Karpas-422 (cell line): Measurements from ENCODE around the gene ERVK3-1. TPM values are rescaled to one million over a fixed set of nuclear protein-coding genes. Genes with fewer than 3 reads are reported as not detected.
"Not testable (repeated sequence)": the region's sequence is repeated elsewhere in the genome, so short reads cannot be mapped to it uniquely, and the experiment has no call there.

Source experiments
- DNase-seq: peaks from one replicate; pipeline ENCODE4 v3.0.0-alpha.2; 2015
- H2AFZ ChIP-seq: fragments of 200-600 bp; sonication (generic); 2 replicates; pipeline ENCODE4 v1.6.1; 2014; ENCODE audit warnings: antibody characterized with exemption, low read length, mixed read lengths
- H3K27ac ChIP-seq: fragments of 200-600 bp; sonication (generic); 2 replicates; pipeline ENCODE4 v1.5.1; 2014; ENCODE audit warnings: mild to moderate bottlenecking, low read length, moderate library complexity
- H3K27me3 ChIP-seq: fragments of 200-600 bp; sonication (generic); 2 replicates; pipeline ENCODE4 v1.6.1; 2014; ENCODE audit warnings: low read length, mixed read lengths
- H3K36me3 ChIP-seq: fragments of 200-600 bp; sonication (generic); 2 replicates; pipeline ENCODE4 v1.6.1; 2014; ENCODE audit warnings: low read length, mixed read lengths; ENCODE audit not compliant: insufficient read depth
- H3K4me1 ChIP-seq: fragments of 200-600 bp; sonication (generic); 2 replicates; pipeline ENCODE4 v1.6.1; 2014; ENCODE audit warnings: mild to moderate bottlenecking, low read length, mixed read lengths
- H3K4me2 ChIP-seq: fragments of 200-600 bp; sonication (generic); 2 replicates; pipeline ENCODE4 v1.6.1; 2014; ENCODE audit warnings: low read length, low read depth, mild to moderate bottlenecking; ENCODE audit not compliant: poor library complexity, severe bottlenecking
- H3K4me3 ChIP-seq: fragments of 200-600 bp; sonication (generic); 2 replicates; pipeline ENCODE4 v1.5.1; 2014; ENCODE audit warnings: mild to moderate bottlenecking, antibody characterized with exemption, low read length, mixed read lengths
- H3K79me2 ChIP-seq: fragments of 200-600 bp; sonication (generic); 2 replicates; pipeline ENCODE4 v1.6.1; 2014; ENCODE audit warnings: mild to moderate bottlenecking, low read length, mixed read lengths
- H3K9ac ChIP-seq: fragments of 200-600 bp; sonication (generic); 2 replicates; pipeline ENCODE4 v1.6.0; 2014; ENCODE audit warnings: low read length
- H3K9me2 ChIP-seq: fragments of 200-600 bp; sonication (generic), shearing (Covaris generic); replicated peaks from 2 replicates; pipeline ENCODE4 v1.6.0; 2014; ENCODE audit warnings: mild to moderate bottlenecking, low read length, moderate library complexity; ENCODE audit not compliant: insufficient read depth
- H3K9me3 ChIP-seq: fragments of 300-700, 200-600 bp; sonication (generic); 2 replicates; pipeline ENCODE4 v1.6.1; 2014; ENCODE audit warnings: low read length, mixed read lengths
- H4K20me1 ChIP-seq: fragments of 200-600 bp; sonication (generic); 2 replicates; pipeline ENCODE4 v1.6.1; 2014; ENCODE audit warnings: mild to moderate bottlenecking, antibody characterized with exemption, low read length, low read depth; ENCODE audit not compliant: insufficient read depth
- total RNA-seq: library from RNA; depleted of rRNA; stranded (reverse); fragments of >200 nt; shearing (Covaris generic); gene quantifications from 2 replicates; pipeline ENCODE4 v1.2.3, GENCODE V29; 2014; ENCODE audit warnings: low replicate concordance

The ERVK3-1 gene
- total RNA-seq, 1 experiment from 2014 or later, result 94.2 TPM

GRCh38 chr19:58338336-58338735, 33.2 kb downstream of the ERVK3-1 start:
- H4K20me1 ChIP-seq, result no peaks in the 10 kb centered on the region
- no peak overlapping the region for H3K27ac ChIP-seq
- H2AFZ ChIP-seq, result no peak overlapping the region
- no peaks in the 10 kb centered on the region for H3K4me1 ChIP-seq
- no peak overlapping the region for H3K9ac ChIP-seq
- H3K9me3 ChIP-seq, result no peaks in the 10 kb centered on the region
- H3K36me3 ChIP-seq, result peaks cover 23% of the 10 kb centered on the region
- no peaks in the 10 kb centered on the region for H3K9me2 ChIP-seq
- H3K4me3 ChIP-seq, result no peak overlapping the region
- H3K27me3 ChIP-seq, result no peaks in the 10 kb centered on the region
- no peak for DNase-seq
- peaks cover 3% of the 10 kb centered on the region; the same call in 1 of the 2 replicates for H3K79me2 ChIP-seq
- H3K4me2 ChIP-seq, result no peak overlapping the region

- H3K4me2 ChIP-seq, result no peak overlapping the region
Measured at GRCh38 chr19:58338825-58339558, 33.8 kb downstream of the ERVK3-1 start.

GRCh38 chr19:58345558-58345957, 40.4 kb downstream of the ERVK3-1 start:
- Histone ChIP-seq H3K9me3 (no peaks in the 10 kb centered on the region), H2AFZ (no peak overlapping the region), H3K27me3 (no peaks in the 10 kb centered on the region), H3K9me2 (no peaks in the 10 kb centered on the region), H3K4me2 (no peak overlapping the region), H4K20me1 (no peaks in the 10 kb centered on the region), H3K79me2 (peaks cover 32% of the 10 kb centered on the region), H3K4me1 (peaks cover 22% of the 10 kb centered on the region), H3K27ac (no peak overlapping the region), H3K4me3 (no peak overlapping the region), H3K36me3 (no peaks in the 10 kb centered on the region), H3K9ac (no peak overlapping the region)
- DNase-seq, result no peak

More at GRCh38 chr19:58338825-58339558, 33.8 kb downstream of the ERVK3-1 start:
- H3K4me3 ChIP-seq, result no peak overlapping the region
- no peaks in the 10 kb centered on the region for H3K27me3 ChIP-seq
- H2AFZ ChIP-seq, result no peak overlapping the region
- no peaks in the 10 kb centered on the region for H3K9me3 ChIP-seq
- no peak overlapping the region for H3K9ac ChIP-seq
- 0 out of 2 replicates have a peak, but pooled peaks cover under 1% of the 10 kb centered on the region for H3K79me2 ChIP-seq
- no peaks in the 10 kb centered on the region for H3K9me2 ChIP-seq
- H3K27ac ChIP-seq, result no peak overlapping the region
- no peaks in the 10 kb centered on the region for H4K20me1 ChIP-seq
- H3K36me3 ChIP-seq, result peaks cover 23% of the 10 kb centered on the region
- DNase-seq, result no peak
- H3K4me1 ChIP-seq, result no peaks in the 10 kb centered on the region

- peaks cover 38% of the 10 kb centered on the region for H3K79me2 ChIP-seq
- no peaks in the 10 kb centered on the region for H3K9me3 ChIP-seq
- no peaks in the 10 kb centered on the region for H3K27me3 ChIP-seq
- DNase-seq, result peak; percentile 95
- H3K36me3 ChIP-seq, result no peaks in the 10 kb centered on the region
- H3K4me3 ChIP-seq, result peak overlapping the region; percentile 88
- peaks cover 22% of the 10 kb centered on the region for H3K4me1 ChIP-seq
- H2AFZ ChIP-seq, result peak overlapping the region; percentile 76
- H3K9me2 ChIP-seq, result no peaks in the 10 kb centered on the region
- H3K4me2 ChIP-seq, result peak overlapping the region; percentile 77
- H4K20me1 ChIP-seq, result no peaks in the 10 kb centered on the region
- H3K9ac ChIP-seq, result peak overlapping the region; percentile 88
- H3K27ac ChIP-seq, result no peak overlapping the region
Measured at GRCh38 chr19:58346961-58347929, 42.1 kb downstream of the ERVK3-1 start.

GRCh38 chr19:58348080-58348479, 42.9 kb downstream of the ERVK3-1 start:
- H4K20me1 ChIP-seq, DNase-seq, H3K9me2 ChIP-seq, H3K9me3 ChIP-seq, H3K27me3 ChIP-seq, H3K27ac ChIP-seq, H3K36me3 ChIP-seq: not testable (repeated sequence)
- Histone ChIP-seq H2AFZ (peak overlapping the region; percentile 62), H3K4me2 (peak overlapping the region; percentile 77), H3K4me3 (peak overlapping the region; percentile 88), H3K79me2 (peaks cover 38% of the 10 kb centered on the region), H3K4me1 (peaks cover 22% of the 10 kb centered on the region), H3K9ac (peak overlapping the region; percentile 88)

GRCh38 chr19:58349590-58349989, 44.4 kb downstream of the ERVK3-1 start:
- Histone ChIP-seq H3K4me1 (peaks cover 22% of the 10 kb centered on the region), H3K9me2 (no peaks in the 10 kb centered on the region), H3K79me2 (peaks cover 38% of the 10 kb centered on the region), H2AFZ (no peak overlapping the region), H3K27ac (no peak overlapping the region), H4K20me1 (no peaks in the 10 kb centered on the region), H3K9me3 (no peaks in the 10 kb centered on the region), H3K36me3 (no peaks in the 10 kb centered on the region), H3K9ac (no peak overlapping the region), H3K4me2 (peak overlapping the region; percentile 77), H3K27me3 (no peaks in the 10 kb centered on the region), H3K4me3 (no peak overlapping the region)
- DNase-seq, result no peak

- no peak overlapping the region for H3K9ac ChIP-seq
- H3K4me3 ChIP-seq, result no peak overlapping the region
- peaks cover 22% of the 10 kb centered on the region for H3K4me1 ChIP-seq
- no peaks in the 10 kb centered on the region for H3K9me3 ChIP-seq
- H2AFZ ChIP-seq, result no peak overlapping the region
- no peaks in the 10 kb centered on the region for H3K27me3 ChIP-seq
- no peaks in the 10 kb centered on the region for H4K20me1 ChIP-seq
- no peaks in the 10 kb centered on the region for H3K9me2 ChIP-seq
- no peak overlapping the region for H3K27ac ChIP-seq
- no peaks in the 10 kb centered on the region for H3K36me3 ChIP-seq
- DNase-seq, result no peak
- no peak overlapping the region for H3K4me2 ChIP-seq
- peaks cover 38% of the 10 kb centered on the region for H3K79me2 ChIP-seq
Measured at GRCh38 chr19:58350001-58350861, 45.1 kb downstream of the ERVK3-1 start.
